GM18517 (cell line): ENCODE measurements around the gene TOMM20L.
"Not testable (repeated sequence)": the region's sequence is repeated elsewhere in the genome, so short reads cannot be mapped to it uniquely, and the experiment has no call there.

Experiments
- ATAC-seq: cut with Tn5 transposase; IDR thresholded peaks from one replicate; pipeline ENCODE4 v1.9.1; 2021; ENCODE audit warnings: mild to moderate bottlenecking, moderate library complexity; ENCODE audit not compliant: unreplicated experiment

TOMM20L gene

DNA sequence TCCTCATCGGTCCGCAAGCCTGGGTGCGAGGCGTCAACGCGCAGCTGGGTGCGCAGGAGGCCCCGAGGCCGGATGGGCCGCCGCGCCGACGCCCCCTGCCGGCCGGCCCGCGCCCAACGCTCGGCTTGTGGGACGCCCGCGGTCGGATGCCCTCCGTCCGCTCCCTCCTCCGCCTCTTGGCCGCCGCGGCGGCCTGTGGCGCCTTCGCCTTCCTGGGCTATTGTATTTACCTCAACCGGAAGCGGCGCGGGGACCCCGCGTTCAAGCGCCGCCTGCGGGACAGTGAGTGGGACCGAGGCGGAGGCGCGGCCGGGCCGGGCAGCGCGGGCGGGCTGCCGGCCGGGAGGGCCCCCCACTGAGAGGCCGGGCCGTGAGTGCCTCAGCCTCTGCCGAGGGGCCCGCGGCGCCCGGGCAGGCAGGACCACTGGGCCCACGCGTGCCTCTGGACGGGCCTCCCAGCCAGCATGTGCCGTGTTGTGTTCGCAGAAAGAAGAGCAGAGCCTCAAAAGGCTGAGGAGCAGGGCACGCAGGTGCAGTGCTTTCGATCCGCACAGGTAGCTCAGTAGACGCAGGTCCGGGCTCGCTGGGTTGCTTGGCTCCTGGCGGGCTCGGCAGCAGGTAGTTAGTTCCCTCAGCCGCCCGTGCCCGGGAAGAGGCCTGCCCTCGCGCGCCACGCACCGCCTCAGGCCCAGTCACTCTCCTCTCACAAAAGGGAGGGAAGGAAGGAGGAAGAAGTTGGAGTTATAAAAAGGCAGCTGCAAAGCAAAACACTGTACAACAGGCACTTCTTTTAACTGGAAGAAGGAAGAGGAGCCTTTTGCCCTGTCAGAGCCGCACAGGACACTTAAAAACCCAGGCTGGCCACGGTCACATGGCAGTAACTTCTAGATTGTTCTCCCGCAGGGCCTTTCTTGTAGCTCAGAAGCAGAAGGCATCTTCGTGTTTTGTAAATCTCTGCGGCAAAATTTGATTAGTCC is at the start of gene TOMM20L:
Gene TOMM20L, plus strand, starts transcription at position 119 of the 977 bp plus-strand sequence. Its CDS starts 28 bp downstream, at position 147.
- peak; percentile 88 for ATAC-seq

DNA sequence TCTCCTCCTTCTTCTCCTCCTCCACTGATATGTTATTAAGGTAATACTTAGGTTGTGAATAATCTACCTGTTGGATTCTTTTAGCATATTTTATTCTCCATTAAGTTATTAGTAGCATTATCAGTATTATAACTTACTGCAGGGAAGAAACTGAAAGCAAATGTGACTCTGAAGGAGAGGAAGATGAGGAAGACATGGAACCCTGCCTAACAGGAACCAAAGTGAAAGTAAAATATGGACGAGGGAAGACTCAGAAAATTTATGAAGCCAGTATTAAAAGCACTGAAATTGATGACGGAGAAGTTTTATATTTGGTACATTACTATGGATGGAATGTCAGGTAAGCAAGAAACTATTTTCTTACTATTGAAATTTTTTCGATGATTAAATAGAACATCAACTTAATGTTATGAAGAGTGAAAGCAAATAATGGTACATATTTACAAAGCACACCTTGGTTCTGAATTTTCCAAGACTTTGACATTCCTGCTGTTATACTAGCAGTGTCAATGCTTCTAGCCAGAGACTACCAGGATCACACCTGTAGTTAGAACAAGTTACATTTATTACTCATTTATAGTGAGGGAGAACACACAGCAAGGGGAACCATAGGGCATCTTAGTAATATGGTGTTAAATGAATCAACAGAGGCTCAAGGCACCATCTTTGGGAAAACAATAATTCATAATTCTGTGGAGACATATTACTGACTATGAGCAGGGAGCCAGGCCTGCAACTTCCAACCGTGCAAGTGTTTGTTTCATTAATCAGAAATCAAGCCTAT is 42.0 kb upstream of the TOMM20L start:
- ATAC-seq, result no peak

DNA sequence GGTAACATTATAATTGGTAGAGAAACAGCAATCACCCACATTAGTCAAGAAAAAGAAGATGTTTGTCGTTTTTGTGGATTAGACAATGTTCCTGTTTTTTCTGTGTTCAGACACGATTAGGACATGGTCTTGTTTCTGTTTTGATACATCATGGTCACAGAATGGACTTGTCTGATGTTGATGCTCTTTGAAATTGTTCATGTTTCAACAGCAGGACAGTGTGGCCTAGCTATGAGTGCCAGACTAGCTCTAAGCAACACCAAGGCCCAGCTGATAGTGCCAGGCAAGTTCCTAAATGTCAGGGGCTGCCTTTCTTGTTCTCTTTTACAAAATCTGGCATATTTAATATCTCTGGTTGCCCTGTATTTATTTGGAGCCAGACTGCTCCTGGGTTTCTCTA is 40.9 kb upstream of the TOMM20L start:
- no peak for ATAC-seq

DNA sequence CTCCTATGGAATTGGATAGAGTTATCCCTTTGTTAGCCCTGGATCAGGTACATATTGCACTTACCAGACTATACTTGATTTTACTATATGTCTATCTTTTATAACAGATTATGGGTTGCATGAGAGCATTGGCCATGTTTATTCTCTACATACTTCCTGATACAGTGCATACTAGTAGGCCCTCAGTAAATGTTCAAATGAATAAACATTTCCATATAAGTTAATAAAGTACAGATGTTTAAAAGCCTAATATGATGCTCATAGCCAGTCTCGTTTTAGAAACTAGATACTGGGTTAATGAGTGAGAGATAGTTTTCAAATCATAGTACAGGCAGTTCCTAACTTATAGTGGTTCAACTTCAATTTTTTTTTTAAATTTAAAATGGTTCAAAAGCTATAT is 39.5 kb upstream of the TOMM20L start:
- no peak for ATAC-seq

DNA sequence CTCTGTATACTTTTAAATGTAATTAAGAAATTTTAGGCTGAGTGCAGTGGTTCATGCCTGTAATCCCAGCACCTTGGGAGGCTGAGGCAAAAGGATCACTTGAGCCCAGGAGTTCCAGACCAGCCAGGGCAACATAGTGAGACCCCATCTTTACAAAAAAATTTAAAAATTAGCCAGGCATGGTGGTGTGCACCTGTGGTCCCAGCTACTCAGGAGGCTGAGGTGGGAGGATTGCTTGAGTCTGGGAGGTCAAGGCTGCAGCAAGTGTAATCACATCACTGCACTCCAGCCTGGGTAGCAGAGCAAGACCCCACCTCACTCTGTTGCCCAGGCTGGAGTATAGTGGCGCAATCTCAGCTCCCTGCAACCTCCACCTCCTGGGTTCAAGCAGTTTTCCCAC is 33.5 kb upstream of the TOMM20L start:
- ATAC-seq, result not testable (repeated sequence)

DNA sequence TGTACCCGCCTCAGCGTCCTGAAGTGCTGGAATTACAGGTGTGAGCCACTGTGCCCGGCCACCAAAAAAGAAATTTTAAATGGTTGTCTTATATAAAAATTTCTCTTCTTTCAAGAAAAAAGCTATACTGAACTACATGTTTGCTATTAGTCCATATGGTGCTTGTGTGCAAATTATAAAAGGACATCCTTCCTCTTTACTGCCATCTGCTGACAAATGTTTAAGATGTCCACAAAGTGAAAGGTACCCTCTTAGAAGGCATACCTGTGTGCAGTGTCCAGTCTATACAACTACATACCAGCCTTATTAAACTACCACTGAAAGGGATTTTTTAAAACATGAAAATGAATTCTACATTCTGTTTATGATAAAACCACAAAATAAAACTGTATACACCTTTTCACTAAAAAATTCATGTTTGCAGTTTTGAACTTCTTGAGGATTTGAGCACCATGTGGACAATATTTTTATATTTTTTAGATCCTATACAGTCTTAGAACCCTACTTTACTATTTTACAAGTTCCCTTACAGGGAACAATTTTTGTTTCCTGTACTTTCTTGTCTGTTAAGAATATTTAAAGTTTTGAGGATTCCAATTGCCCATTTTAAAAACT is 32.8 kb upstream of the TOMM20L start:
- ATAC-seq, result no peak

DNA sequence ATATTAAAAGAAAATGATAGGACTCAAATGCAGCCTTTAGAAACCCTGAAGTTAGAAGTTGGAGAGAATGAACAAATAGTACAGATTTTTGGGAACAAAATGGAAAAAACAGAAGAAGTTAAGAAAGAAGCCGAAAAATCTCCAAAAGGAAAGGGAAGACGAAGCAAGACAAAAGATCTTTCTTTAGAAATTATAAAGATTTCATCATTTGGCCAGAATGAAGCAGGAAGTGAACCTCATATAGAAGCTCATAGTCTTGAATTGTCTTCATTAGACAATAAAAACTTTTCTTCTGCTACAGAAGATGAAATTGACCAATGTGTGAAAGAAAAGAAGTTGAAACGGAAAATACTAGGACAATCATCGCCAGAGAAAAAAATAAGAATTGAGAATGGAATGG is 31.4 kb upstream of the TOMM20L start:
- no peak for ATAC-seq

DNA sequence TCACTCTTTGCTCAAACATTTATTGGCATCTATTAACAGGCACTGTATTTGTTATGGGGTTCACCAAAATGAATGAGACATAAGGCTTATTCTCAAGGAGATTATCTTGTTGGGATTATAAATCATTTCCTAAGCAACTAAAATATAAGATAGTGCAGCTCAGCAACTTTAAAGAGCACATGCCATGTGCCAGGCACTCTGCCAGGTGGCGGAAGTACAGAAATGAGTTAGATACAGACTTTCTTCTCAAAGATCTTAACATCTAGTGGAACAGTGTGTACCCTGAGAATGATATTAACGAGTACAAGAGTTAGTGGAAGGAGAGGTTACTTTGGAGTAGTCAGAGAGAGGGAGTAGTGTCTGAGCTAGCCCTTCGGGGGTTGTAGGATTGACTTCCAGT is 28.4 kb upstream of the TOMM20L start:
- no peak for ATAC-seq

DNA sequence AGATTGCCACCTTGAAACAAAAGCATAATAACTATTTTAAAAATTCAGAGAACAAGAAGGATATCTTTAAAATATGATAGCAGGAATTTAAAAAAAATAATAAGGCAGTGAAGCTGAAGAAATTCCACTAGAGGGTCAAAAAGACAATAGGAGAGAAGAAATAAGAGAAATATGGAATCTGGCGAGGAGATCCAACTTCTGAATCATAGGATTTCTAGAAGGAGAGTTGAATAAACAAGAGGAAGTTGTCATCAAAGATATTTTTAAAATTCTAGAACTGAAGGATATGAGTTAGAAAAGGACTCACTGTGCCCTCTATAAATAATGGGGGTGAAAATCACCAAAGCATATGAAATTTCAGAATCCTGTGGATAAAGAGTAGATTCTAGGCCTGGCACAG is 26.8 kb upstream of the TOMM20L start:
- no peak for ATAC-seq

DNA sequence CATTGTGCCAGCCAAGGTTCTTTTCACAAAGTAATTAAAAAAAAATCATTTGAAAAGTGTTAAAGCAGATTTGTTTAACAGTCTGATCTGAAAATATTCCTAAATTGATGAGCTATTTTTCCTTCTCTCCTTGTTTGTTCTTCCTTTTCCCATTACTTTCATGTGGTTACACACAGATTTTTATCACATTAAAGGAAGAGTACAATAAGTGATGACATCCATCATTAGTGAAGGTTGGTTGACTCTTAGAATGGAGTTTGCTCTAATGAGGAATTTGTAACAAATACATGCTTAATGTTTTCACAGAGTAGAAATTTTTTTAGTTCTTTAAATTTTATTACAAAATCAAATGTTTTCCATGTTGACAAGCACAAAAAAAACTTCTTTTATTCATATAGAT is 18.9 kb upstream of the TOMM20L start:
- ATAC-seq, result no peak

DNA sequence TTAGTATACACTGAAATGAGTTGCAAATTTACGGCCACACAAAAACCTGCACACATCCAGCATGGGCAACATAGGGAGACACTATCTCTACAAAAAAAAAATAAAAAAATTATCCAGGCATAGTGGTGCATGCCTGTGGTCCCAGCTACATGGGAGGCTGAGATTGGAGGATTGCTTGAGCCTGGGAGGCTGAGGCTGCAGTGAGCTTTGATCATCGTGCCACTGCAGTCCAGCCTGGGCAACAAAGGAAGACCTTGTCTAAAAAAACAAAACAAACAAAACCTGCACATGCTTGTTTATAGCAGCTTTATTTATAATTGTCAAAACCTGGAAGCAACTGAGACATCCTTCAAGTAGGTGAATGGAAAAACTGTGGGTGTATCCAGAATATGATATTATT is 4.9 kb upstream of the TOMM20L start:
- no peak for ATAC-seq

DNA sequence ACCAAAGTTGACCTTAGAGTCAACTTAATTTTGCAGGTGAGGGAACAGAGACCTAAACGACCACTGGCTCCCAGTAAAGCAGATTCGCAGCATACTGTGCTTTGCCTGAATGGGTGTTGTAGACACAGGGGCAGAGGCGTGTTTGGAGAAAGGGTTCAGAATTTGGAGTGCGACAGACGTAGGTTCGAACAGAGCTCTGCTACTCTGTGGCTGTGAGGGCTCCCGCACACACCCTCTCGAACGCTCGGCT is 243 bp upstream of the TOMM20L start:
- ATAC-seq, result no peak

DNA sequence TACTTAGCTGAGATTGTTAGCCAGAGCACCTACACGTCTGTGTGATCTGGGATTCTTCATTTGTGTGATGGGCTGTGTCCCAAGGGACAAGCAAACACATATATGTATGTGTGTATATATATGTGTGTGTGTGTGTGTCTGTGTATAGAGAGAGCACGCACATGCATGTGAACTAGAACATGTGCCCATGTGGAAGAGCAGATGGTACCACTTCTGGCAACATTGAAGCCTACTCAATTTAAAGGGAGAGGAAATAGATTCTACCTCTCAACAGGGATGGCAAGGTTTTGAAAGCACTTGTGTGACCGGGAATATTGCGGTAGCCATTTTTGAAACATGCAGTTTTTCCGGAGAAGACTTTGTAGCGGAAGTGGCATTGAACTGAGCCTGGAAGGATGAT is 1.4 kb downstream of the TOMM20L start:
- no peak for ATAC-seq

DNA sequence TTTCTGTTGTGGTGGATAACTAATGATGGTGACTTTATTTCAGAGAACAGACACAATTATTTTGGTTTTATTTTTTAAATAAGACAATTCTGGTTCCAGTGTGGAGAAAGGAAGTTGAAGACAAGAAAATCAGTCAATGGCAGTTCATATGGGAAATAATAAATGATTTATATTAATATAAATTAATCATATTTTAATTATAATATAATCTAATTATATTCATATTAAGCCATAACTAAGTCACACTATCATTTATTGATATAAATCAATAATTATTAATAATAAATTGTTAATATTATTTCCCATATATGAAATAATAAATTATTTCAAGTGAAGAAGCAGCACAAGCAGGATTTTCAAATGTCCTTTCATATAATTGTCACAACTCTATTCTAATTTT is 2.8 kb downstream of the TOMM20L start:
- ATAC-seq, result no peak

DNA sequence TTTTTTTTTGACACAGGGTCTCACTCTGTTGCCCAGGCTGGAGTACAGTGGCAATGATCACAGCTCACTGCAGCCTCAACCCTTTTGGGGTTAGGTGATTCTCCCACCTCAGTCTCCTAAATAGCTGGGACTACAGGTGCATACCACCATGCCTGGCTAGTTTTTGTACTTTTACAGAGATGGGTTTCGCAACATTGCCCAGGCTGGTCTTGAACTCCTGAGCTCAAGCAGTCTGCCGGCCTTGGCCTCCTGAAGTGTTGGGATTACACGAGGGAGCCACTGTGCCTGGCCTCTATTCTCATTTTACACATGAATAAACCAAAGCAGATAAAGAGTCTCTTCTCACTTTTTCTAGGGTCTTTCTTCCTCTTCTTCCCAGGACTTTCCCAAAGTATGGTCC is 3.2 kb downstream of the TOMM20L start:
- no peak for ATAC-seq

DNA sequence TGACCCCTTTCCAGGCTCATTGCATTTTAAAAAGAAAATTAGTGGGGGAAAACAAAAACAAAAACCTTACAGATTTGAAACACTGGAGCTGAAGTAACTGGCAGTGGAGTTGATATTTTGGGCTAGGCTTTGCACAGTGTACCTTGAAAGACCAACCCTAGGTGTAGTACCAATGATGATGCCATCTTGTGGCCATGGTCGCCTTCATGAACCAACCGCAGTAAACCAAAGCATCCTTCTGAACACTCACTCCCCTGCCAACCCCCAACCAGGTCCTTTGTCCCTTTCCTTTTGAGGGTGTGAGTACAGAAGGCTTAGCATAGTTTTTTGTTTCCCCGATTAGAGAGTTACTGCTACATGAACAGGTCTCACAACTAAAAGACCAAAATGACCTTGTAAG is 5.9 kb downstream of the TOMM20L start:
- ATAC-seq, result no peak

DNA sequence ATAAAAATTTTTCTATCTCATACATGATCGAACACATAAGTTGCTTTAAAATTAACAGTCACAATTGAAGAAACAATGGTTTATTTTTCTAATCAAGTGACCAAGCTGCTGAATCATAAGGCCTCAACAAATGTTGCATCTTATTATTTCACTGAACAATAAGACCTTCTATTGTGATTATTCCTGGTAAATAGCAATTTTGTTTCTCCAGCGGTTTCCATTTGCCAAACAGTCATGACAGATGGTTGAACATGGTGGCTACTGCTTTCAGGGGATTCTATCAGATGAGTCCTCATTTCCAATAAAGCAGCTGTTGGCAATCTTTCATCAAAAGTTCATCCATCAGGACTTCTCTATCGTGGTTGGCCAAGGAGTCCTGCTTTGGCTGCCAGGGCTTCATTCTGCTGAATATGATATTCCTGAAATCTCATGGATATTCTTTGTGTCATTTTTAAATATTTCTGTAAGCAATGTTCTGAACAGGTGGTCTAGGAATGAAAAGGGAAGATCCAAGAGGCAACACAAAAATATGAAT is 13.0 kb downstream of the TOMM20L start:
- no peak for ATAC-seq

DNA sequence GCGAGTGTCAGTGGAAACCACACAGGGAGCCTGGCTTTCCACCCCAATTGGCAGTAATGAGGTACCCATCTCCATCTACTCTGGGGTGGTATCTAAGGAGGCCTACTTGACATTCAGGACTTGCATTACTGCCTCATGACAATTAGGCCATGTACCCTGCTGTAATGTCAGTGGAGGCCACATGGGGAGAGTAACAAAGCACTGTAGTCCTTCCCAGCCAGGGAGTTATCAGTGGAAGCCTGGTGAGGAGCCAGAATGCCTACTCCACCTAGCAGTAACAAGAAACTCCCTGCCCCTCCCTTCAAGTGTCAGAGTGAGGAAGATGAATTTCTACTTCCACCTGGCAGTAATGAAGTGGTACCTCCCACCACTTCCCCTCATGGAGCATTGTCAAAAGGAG is 19.1 kb downstream of the TOMM20L start:
- ATAC-seq, result no peak

DNA sequence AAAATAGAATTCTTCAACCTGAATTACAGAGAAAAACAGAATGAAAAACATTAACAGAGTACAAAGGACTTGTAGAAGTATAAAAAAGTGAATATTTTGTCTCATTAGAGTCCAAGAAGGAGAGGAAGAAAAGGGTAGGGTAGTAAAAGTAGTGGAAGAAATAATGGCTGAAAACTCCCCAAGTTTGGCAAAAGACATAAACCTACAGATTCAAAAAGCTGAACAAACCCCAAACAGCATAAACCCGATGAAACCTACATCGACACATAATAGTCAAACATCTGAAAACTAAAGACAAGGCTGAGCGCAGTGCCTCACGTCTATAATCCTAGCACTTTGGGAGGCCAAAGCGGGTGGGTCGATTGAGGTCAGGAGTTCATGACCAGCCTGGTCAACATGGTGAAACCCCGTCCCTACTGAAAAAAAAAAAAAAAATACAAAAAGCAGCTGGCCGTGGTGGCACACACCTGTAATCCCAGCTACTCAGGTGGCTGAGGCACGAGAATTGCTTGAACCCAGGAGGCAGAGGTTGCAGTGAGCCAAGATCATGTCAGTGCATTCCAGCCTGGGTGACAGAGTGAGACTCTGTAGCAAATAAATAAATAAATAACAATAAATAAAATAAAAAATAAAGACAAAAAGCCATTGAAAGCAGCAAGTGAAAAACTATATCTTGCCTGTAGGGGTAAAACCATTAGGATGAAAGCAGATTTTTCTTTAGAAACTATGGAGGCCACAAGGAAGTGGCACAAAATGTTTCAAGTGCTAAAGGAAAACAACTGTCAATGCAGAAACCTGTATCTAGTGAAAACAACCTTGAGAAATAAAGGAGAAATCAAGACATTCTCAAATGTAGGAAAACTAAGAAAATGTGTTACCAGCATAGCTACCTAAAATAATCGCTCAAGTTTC is 20.2 kb downstream of the TOMM20L start:
- no peak for ATAC-seq

DNA sequence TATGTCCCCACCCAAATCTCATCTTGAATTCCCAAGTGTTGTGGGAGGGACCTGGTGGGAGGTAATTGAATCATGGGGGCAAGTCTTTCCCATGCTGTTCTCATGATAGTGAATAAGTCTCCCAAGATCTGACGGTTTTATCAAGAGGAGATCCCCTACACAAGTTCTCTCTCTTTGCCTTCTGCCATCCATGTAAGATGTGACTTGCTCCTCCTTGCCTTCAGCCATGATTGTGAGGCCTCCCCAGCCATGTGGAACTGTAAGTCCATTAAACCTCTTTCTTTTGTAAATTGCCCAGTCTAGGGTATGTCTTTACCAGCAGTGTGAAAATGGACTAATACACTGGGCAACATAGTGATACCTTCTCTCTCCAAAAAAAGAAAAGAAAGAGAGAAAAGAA is 21.2 kb downstream of the TOMM20L start:
- ATAC-seq, result not testable (repeated sequence)
